Fibroblast of pulmonary artery (primary cell): ENCODE results near the gene DGKI.

Experiments used
- DNase-seq: peaks from one replicate; pipeline ENCODE4 v3.0.0-alpha.2; 2010; ENCODE audit warnings: low read depth
- H3K4me3 ChIP-seq: replicated peaks from 2 replicates; pipeline ENCODE4 v1.5.1; 2011; ENCODE audit warnings: low read depth, mild to moderate bottlenecking, control low read depth, low read length, moderate library complexity
- TF ChIP-seq, protein P1 (sequence below): IDR thresholded peaks from 2 replicates; pipeline ENCODE4 v1.5.1; 2011; ENCODE audit warnings: mild to moderate bottlenecking, control low read depth, low read length, inconsistent platforms; ENCODE audit errors: missing control alignments

DGKI gene

DNA sequence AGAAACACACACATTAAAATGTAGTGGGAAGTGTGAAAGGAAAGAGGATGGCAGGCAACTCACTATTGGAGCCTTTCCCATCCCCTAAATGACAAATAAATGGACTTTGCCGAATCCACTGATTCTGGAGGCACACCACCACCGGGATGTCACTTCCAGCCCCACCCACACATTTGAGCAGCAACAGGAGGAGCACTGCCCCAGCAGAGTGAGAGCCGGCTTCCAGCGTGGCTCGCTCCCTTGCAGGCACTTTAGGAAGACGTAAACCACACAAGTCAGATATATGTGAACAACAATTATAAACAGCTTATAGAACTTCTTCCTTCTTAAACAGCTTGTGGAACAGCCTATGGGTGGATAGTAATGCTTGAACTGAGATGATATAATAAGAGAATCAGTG, 191.0 kb downstream of the DGKI start:
- no peak for DNase-seq
- no peak overlapping the region for H3K4me3 ChIP-seq
- TF ChIP-seq, protein P1, sequence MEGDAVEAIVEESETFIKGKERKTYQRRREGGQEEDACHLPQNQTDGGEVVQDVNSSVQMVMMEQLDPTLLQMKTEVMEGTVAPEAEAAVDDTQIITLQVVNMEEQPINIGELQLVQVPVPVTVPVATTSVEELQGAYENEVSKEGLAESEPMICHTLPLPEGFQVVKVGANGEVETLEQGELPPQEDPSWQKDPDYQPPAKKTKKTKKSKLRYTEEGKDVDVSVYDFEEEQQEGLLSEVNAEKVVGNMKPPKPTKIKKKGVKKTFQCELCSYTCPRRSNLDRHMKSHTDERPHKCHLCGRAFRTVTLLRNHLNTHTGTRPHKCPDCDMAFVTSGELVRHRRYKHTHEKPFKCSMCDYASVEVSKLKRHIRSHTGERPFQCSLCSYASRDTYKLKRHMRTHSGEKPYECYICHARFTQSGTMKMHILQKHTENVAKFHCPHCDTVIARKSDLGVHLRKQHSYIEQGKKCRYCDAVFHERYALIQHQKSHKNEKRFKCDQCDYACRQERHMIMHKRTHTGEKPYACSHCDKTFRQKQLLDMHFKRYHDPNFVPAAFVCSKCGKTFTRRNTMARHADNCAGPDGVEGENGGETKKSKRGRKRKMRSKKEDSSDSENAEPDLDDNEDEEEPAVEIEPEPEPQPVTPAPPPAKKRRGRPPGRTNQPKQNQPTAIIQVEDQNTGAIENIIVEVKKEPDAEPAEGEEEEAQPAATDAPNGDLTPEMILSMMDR = no peak

DNA sequence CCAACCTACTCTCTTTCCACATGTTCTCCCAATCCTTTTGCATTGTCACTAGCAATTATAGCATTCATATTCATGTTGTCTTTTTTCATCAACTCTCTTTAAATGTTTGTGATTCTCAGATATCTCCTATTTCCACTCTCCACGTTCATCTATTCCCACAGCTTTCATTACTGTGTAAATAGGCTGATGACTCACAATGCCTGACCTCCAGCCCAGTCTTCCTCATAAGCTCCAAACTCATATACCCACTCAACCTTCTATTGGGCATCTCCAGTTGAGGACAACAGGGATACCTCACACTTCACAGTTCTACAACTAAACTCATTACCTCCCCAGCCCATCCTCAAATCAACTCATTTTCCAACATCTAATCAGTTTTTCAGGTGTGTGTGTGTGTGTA, 194.1 kb downstream of the DGKI start:
- H3K4me3 ChIP-seq = no peak overlapping the region
- peak; percentile 24 for DNase-seq
- TF ChIP-seq, protein P1 = no peak

DNA sequence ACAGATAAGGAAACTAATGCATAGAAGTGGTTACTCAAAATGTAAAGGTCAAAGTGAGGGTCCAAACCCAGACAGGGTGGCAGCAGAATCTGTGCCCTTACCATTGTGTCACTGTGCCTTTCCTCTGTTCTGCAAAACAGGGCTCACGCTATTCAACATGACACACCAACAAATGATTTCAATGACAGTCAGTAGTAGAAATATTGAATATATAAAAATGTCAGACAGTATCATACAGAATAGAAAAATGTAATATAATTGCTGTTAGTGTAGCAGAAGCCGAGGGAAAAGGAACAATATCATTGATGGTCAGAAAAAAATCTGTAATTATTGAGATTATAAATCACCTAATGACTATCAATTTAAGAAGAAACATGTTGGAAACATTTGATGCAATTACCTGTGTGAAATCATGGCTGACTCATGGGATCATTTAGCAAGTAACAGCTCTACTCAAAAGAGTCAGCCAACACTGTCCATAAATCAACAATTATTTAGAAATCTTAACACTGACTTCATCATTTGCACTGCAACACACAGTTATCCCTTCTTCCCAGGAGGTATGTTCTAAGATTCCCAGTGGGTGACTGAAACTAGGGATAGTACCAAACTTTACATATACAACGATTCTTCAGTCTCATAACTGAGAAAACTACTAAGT, 198.7 kb downstream of the DGKI start:
- TF ChIP-seq, protein P1 = no peak
- DNase-seq = no peak
- no peak overlapping the region for H3K4me3 ChIP-seq

DNA sequence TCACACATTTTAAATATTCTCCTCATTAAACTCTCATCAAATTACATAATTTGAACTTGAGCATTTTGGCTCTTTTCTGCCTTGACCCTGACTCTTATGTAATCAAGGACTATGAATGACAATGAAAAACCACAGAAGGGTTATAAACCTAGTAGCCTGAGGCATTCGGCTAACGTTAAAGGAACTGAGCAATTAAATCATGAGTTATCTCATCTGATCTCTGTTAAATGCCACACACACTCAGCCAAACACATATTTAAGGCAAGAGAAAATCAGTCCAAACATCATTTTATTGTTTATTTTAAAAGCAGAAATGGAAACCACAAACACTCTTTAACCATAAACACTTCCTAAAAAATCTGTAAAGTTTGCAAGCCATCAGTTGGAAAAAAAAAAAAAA, 204.3 kb downstream of the DGKI start:
- no peak for DNase-seq
- no peak overlapping the region for H3K4me3 ChIP-seq
- TF ChIP-seq, protein P1 = no peak

DNA sequence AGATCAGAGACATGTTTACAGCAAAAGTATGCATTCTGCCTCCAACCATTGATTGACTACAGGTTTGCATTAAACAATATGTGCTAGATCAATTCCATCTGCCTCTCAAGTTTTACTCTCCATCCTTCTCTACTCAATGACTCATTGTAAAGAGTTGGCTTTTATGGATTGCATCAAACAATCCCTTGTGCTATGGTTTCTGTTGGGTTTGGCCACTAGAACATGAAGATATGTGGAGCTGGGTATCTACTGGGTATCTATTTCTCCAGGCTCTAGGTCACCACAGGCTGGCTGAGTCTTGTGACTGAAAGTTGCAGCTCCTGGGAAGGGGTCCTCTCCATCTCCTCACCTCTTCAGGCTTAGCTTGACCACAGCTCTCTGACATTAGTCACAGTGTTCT, 204.7 kb downstream of the DGKI start:
- TF ChIP-seq, protein P1 = no peak

DNA sequence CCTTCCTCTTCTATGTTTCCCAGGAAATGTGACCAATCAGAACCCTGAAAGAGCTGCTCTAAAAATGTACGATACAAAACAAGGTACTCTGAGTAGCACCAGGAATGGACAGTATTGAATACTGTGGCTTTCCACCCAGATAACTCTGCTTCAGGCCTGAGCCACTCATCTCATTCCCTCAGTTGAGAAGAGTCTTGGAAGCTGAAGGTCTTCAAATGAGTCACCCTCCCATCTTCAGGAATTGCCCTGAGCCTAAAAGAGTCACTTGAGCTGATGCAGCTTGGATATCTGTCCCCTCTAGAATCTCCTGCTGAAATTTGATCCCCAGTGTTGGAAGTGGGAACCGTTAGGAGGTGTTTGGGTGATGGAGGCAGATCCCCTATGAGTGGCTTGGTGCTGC, 210.4 kb downstream of the DGKI start:
- TF ChIP-seq, protein P1 = no peak
- no peak for DNase-seq
- no peak overlapping the region for H3K4me3 ChIP-seq

More for the DNA sequence above, 204.7 kb downstream of the DGKI start:
- H3K4me3 ChIP-seq = no peak overlapping the region
- DNase-seq = no peak

DNA sequence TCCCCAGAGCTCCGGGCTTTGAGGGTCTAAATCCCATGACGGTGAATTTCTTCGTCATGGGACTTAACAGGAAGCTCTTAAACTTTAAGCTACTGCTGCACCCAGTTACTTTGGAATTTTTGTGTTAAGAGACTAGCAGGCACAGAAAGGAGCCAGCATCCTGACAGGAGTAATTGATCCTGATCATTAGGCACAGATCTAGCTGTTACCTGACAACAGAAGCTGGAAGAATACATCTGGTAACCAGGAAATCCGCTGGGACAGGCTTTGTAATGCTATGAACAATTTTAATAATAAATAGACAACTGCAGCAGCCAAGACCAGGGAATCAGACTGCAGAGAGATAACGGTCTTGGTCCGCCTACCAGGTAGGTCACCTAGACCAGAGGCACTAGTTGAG, 210.9 kb downstream of the DGKI start:
- no peak overlapping the region for H3K4me3 ChIP-seq
- DNase-seq = no peak
- TF ChIP-seq, protein P1 = no peak
